ENCODE measurements around the gene CCL25.

Gene CCL25

GRCh38 chr19:8071912-8072311 lies 19.4 kb downstream of the CCL25 start:
- Histone ChIP-seq H3K4me3 (ENCODE audit: extremely low read depth, insufficient read depth, low read length, poor library complexity, severe bottlenecking) (no peak overlapping the region), H3K36me3 (ENCODE audit: control insufficient read depth, insufficient read depth, low read length) (peaks cover 5% of the 10 kb centered on the region), H3K4me1 (ENCODE audit: control insufficient read depth, insufficient read depth, low read length, poor library complexity, severe bottlenecking) (no peaks in the 10 kb centered on the region), H3K9me3 (ENCODE audit: control insufficient read depth, low read length) (peaks cover 5% of the 10 kb centered on the region), H3K27ac (ENCODE audit: low read depth, low read length, severe bottlenecking) (no peak overlapping the region)
- 91 to 95% methylated on average over 14 to 15 of the region's 15 CpGs for WGBS, 2 experiments (ENCODE audit: insufficient coverage in 2 of 2)

DNA sequence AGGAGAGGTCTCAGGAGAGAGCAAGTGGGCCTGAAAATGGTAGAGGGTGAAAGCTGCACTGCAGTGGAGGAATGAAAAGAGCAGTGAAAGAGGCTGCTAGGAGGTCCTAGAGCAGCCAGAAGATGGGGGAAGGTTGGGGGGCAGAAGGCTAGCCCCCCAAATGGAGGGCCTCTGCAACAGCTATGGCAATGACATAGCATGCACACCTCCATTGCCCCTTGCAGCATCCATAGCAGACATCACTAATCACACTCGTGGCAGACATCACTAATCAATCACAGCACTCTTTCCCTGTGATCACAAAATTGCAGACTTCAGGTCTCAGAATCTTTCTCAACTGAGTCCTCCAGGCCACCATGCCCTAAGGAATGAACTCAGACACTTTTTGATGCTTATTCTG lies 21.9 kb downstream of the CCL25 start:
- H3K9me3 ChIP-seq (ENCODE audit: control insufficient read depth, low read length) = peaks cover 5% of the 10 kb centered on the region
- peaks cover 5% of the 10 kb centered on the region for H3K36me3 ChIP-seq (ENCODE audit: control insufficient read depth, insufficient read depth, low read length)
- 92 to 100% methylated on average over 1 of the region's 1 CpG for WGBS, 2 experiments (ENCODE audit: insufficient coverage in 2 of 2)

GRCh38 chr19:8075158-8076074 lies 22.9 kb downstream of the CCL25 start:
- H3K4me3 ChIP-seq (ENCODE audit: extremely low read depth, insufficient read depth, low read length, poor library complexity, severe bottlenecking) = no peak overlapping the region

More for the DNA sequence above, 21.9 kb downstream of the CCL25 start:
- Histone ChIP-seq H3K4me1 (ENCODE audit: control insufficient read depth, insufficient read depth, low read length, poor library complexity, severe bottlenecking) (no peaks in the 10 kb centered on the region), H3K27ac (ENCODE audit: low read depth, low read length, severe bottlenecking) (no peak overlapping the region), H3K4me3 (ENCODE audit: extremely low read depth, insufficient read depth, low read length, poor library complexity, severe bottlenecking) (no peak overlapping the region)

GRCh38 chr19:8079988-8080387 lies 27.4 kb downstream of the CCL25 start:
- Histone ChIP-seq H3K27ac (ENCODE audit: low read depth, low read length, severe bottlenecking) (no peak overlapping the region), H3K4me1 (ENCODE audit: control insufficient read depth, insufficient read depth, low read length, poor library complexity, severe bottlenecking) (no peaks in the 10 kb centered on the region), H3K36me3 (ENCODE audit: control insufficient read depth, insufficient read depth, low read length) (peaks cover 2% of the 10 kb centered on the region), H3K9me3 (ENCODE audit: control insufficient read depth, low read length) (no peaks in the 10 kb centered on the region), H3K4me3 (ENCODE audit: extremely low read depth, insufficient read depth, low read length, poor library complexity, severe bottlenecking) (no peak overlapping the region)
- 92 to 95% methylated on average over 5 to 6 of the region's 6 CpGs for WGBS, 2 experiments (ENCODE audit: insufficient coverage in 2 of 2)

More at GRCh38 chr19:8075158-8076074, 22.9 kb downstream of the CCL25 start:
- 93 to 98% methylated on average over 5 to 8 of the region's 13 CpGs for WGBS, 2 experiments (ENCODE audit: insufficient coverage in 2 of 2)
- Histone ChIP-seq H3K9me3 (ENCODE audit: control insufficient read depth, low read length) (peaks cover 1% of the 10 kb centered on the region), H3K4me1 (ENCODE audit: control insufficient read depth, insufficient read depth, low read length, poor library complexity, severe bottlenecking) (no peaks in the 10 kb centered on the region), H3K36me3 (ENCODE audit: control insufficient read depth, insufficient read depth, low read length) (peaks cover 5% of the 10 kb centered on the region), H3K27ac (ENCODE audit: low read depth, low read length, severe bottlenecking) (no peak overlapping the region)

DNA sequence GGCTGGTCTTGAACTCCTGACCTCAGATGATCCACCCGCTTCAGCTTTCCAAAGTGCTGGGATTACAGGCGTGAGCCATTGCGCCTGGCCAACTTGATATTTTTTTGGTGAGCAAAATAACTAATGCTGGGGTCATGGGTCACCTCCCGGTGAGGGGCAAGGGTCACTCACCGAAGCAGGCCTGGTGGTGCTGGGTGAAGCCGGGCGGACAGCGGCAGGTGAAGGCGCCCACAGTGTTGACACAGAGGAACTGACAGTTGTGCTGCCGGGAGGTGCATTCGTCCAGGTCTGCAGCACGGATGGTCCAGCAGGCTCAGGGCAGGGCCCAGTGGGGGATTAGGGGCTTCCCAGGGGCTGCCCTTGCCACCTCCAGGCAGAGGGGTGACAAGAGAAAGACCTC lies 28.3 kb downstream of the CCL25 start:
- no peaks in the 10 kb centered on the region for H3K9me3 ChIP-seq (ENCODE audit: control insufficient read depth, low read length)
- no peak overlapping the region for H3K27ac ChIP-seq (ENCODE audit: low read depth, low read length, severe bottlenecking)
- WGBS, 2 experiments (ENCODE audit: insufficient coverage in 2 of 2) = 86 to 94% methylated on average over 10 to 12 of the region's 12 CpGs
- no peak overlapping the region for H3K4me3 ChIP-seq (ENCODE audit: extremely low read depth, insufficient read depth, low read length, poor library complexity, severe bottlenecking)
- no peaks in the 10 kb centered on the region for H3K4me1 ChIP-seq (ENCODE audit: control insufficient read depth, insufficient read depth, low read length, poor library complexity, severe bottlenecking)
- no peaks in the 10 kb centered on the region for H3K36me3 ChIP-seq (ENCODE audit: control insufficient read depth, insufficient read depth, low read length)

- no peak overlapping the region for H3K4me3 ChIP-seq (ENCODE audit: extremely low read depth, insufficient read depth, low read length, poor library complexity, severe bottlenecking)
- WGBS, 2 experiments (ENCODE audit: insufficient coverage in 2 of 2) = 91% methylated on average over 7 to 9 of the region's 11 CpGs
Measured at GRCh38 chr19:8081569-8082550, 29.3 kb downstream of the CCL25 start.

GRCh38 chr19:8083141-8083540 lies 30.6 kb downstream of the CCL25 start:
- 92 to 97% methylated on average over 7 to 12 of the region's 12 CpGs for WGBS, 2 experiments (ENCODE audit: insufficient coverage in 2 of 2)
- Histone ChIP-seq H3K36me3 (ENCODE audit: control insufficient read depth, insufficient read depth, low read length) (peaks cover 8% of the 10 kb centered on the region), H3K27ac (ENCODE audit: low read depth, low read length, severe bottlenecking) (no peak overlapping the region)

More at GRCh38 chr19:8081569-8082550, 29.3 kb downstream of the CCL25 start:
- Histone ChIP-seq H3K9me3 (ENCODE audit: control insufficient read depth, low read length) (no peaks in the 10 kb centered on the region), H3K27ac (ENCODE audit: low read depth, low read length, severe bottlenecking) (no peak overlapping the region), H3K36me3 (ENCODE audit: control insufficient read depth, insufficient read depth, low read length) (peaks cover 2% of the 10 kb centered on the region), H3K4me1 (ENCODE audit: control insufficient read depth, insufficient read depth, low read length, poor library complexity, severe bottlenecking) (no peaks in the 10 kb centered on the region)

DNA sequence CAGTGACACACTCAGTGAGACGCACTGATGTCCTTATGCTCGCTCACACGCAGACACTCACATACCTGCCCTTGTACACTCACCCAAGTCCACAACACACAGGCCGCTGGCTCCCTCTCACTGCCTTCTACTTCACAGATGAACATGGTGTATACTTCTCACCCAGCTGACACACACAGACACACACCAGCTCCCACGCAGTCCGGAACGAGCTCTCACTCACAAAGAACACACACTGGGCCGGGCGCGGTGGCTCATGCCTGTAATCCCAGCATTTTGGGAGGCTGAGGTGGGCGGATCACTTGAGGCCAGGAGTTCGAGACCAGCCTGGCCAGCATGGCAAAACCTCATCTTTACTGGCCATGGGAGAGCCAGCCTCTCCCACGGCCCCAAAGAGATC lies 31.6 kb downstream of the CCL25 start:
- Histone ChIP-seq H3K27ac (ENCODE audit: low read depth, low read length, severe bottlenecking) (no peak overlapping the region), H3K9me3 (ENCODE audit: control insufficient read depth, low read length) (peaks cover 5% of the 10 kb centered on the region), H3K36me3 (ENCODE audit: control insufficient read depth, insufficient read depth, low read length) (peaks cover 18% of the 10 kb centered on the region), H3K4me1 (ENCODE audit: control insufficient read depth, insufficient read depth, low read length, poor library complexity, severe bottlenecking) (no peaks in the 10 kb centered on the region), H3K4me3 (ENCODE audit: extremely low read depth, insufficient read depth, low read length, poor library complexity, severe bottlenecking) (no peak overlapping the region)
- WGBS, 2 experiments (ENCODE audit: insufficient coverage in 2 of 2) = 92 to 94% methylated on average over 10 to 13 of the region's 13 CpGs

More at GRCh38 chr19:8083141-8083540, 30.6 kb downstream of the CCL25 start:
- no peaks in the 10 kb centered on the region for H3K9me3 ChIP-seq (ENCODE audit: control insufficient read depth, low read length)
- no peak overlapping the region for H3K4me3 ChIP-seq (ENCODE audit: extremely low read depth, insufficient read depth, low read length, poor library complexity, severe bottlenecking)
- no peaks in the 10 kb centered on the region for H3K4me1 ChIP-seq (ENCODE audit: control insufficient read depth, insufficient read depth, low read length, poor library complexity, severe bottlenecking)

GRCh38 chr19:8085598-8086408 lies 33.2 kb downstream of the CCL25 start:
- WGBS, 2 experiments (ENCODE audit: insufficient coverage in 2 of 2) = 70 to 77% methylated on average over 7 to 18 of the region's 20 CpGs
- peaks cover 5% of the 10 kb centered on the region for H3K9me3 ChIP-seq (ENCODE audit: control insufficient read depth, low read length)
- no peak overlapping the region for H3K27ac ChIP-seq (ENCODE audit: low read depth, low read length, severe bottlenecking)
- peaks cover 20% of the 10 kb centered on the region for H3K36me3 ChIP-seq (ENCODE audit: control insufficient read depth, insufficient read depth, low read length)
- H3K4me3 ChIP-seq (ENCODE audit: extremely low read depth, insufficient read depth, low read length, poor library complexity, severe bottlenecking) = no peak overlapping the region
- no peaks in the 10 kb centered on the region for H3K4me1 ChIP-seq (ENCODE audit: control insufficient read depth, insufficient read depth, low read length, poor library complexity, severe bottlenecking)

DNA sequence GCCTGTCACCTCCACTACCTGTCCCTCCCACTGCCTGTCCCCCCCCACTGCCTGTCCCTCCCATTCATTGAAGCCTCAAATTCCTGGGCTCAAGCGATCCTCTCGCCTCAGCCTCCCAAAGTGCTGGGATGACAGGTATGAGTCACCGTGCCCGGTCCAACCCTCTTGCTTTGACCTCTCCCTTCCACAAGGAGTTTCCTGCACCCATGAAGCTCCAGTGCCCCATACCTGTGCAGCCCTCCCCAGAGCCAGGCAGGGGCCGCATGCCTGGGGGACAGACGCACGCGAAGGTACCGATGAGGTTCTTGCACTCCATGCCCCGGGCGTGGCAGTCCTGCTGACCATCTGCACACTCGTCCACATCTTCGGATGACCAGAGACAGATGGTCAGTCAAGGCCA lies 34.3 kb downstream of the CCL25 start:
- Histone ChIP-seq H3K27ac (ENCODE audit: low read depth, low read length, severe bottlenecking) (no peak overlapping the region), H3K4me3 (ENCODE audit: extremely low read depth, insufficient read depth, low read length, poor library complexity, severe bottlenecking) (no peak overlapping the region), H3K9me3 (ENCODE audit: control insufficient read depth, low read length) (peaks cover 5% of the 10 kb centered on the region), H3K36me3 (ENCODE audit: control insufficient read depth, insufficient read depth, low read length) (peaks cover 22% of the 10 kb centered on the region), H3K4me1 (ENCODE audit: control insufficient read depth, insufficient read depth, low read length, poor library complexity, severe bottlenecking) (no peaks in the 10 kb centered on the region)
- WGBS, 2 experiments (ENCODE audit: insufficient coverage in 2 of 2) = 96 to 97% methylated on average over 10 to 13 of the region's 13 CpGs

All from mesodermal cell (in vitro differentiated cells).